Right lobe of liver (tissue), 6 donors: ENCODE measurements around the gene CCDC34. TPM values are rescaled to one million over a fixed set of nuclear protein-coding genes. Genes with fewer than 3 reads are reported as not detected.

ENCODE experiments used
- ATAC-seq, 4 donors: fragments of 200-7000 bp; cut with Tn5 transposase; one replicate each; pipeline ENCODE4 v1.9.1; 2020; ENCODE audit warnings: mild to moderate bottlenecking in 4 of 4, moderate library complexity in 4 of 4
- DNase-seq, 3 donors: peaks; one replicate each; pipeline ENCODE4 v3.0.0-alpha.2; 2020
- H3K27ac ChIP-seq, 3 donors: fragments of 200-600 bp; one replicate each; pipeline ENCODE4 v1.8.0; 2022
- H3K27me3 ChIP-seq, 2 donors: fragments of 200-600 bp; one replicate each; pipeline ENCODE4 v1.8.0; 2022
- H3K36me3 ChIP-seq, 4 donors: fragments of 200-600 bp; sonication (generic) in 1 of 4; one replicate each; pipeline versions ENCODE4 v1.5.1 to v1.8.0; 2017 to 2022; ENCODE audit warnings: control low read depth in 1 of 4
- H3K4me1 ChIP-seq, 4 donors: fragments of 200-600 bp; sonication (generic) in 1 of 4; one replicate each; pipeline versions ENCODE4 v1.5.1 to v1.8.0; 2017 to 2022; ENCODE audit warnings: control low read depth in 1 of 4
- H3K4me3 ChIP-seq, 3 donors: fragments of 200-600 bp; one replicate each; pipeline ENCODE4 v1.8.0; 2022
- H3K9me3 ChIP-seq, 4 donors: fragments of 200-600 bp; sonication (generic) in 1 of 4; one replicate each; pipeline versions ENCODE4 v1.5.1 to v1.8.0; 2017 to 2022; ENCODE audit warnings: control low read depth in 1 of 4
- POLR2A ChIP-seq: fragments of 450-650 bp; IDR thresholded peaks from one replicate; pipeline ENCODE4 v1.6.1; 2017; ENCODE audit warnings: antibody characterized with exemption, mild to moderate bottlenecking
- WGBS: methylation state at CpG from one replicate; pipeline ENCODE4 v1.1.6; 2018; ENCODE audit warnings: low coverage, low lambda C conversion rate; ENCODE audit not compliant: insufficient coverage; ENCODE audit errors: missing lambda C conversion rate; 5-methylcytosine and 5-hydroxymethylcytosine counted together
- intact Hi-C, 2 donors: fragments of 100-400 bp; cut with DNase I; formaldehyde crosslinking; loops; one replicate each; pipeline versions ENCODE4 v1.11.2 to v1.14.1; 2022
- total RNA-seq, 6 experiments: library from RNA; depleted of rRNA in 2 of 6; stranded (reverse); fragments of >200 nt in 2 of 6; fragmentation: NEBNext Ultra II Directional in 3 of 6; extraction: Animal tissue kit (Norgen Biotek cat#: 25700) in 3 of 6; gene quantifications; one replicate each; pipeline versions ENCODE4 v1.1.0 to v1.2.4, GENCODE V29; 2016 to 2023
- TF ChIP-seq, protein P1 (sequence below), 4 donors: fragments of 200-600 bp in 3 of 4; fragments of 450-650 bp in 1 of 4; IDR thresholded peaks; one replicate each; pipeline versions ENCODE4 v1.5.1 to v1.8.0; 2016 to 2022; ENCODE audit warnings: antibody characterized with exemption in 4 of 4, mild to moderate bottlenecking in 2 of 4
- donor health status: DM: no; HTN: yes; CAD: no.
- donor health status: DM: no; HTN: no; CAD: no.
- donor health status: DM: no; HTN: no; CAD: no.
- donor health status: DM: no; HTN: yes; CAD: no.
- donor health status: DM: no; HTN: yes; CAD: no.

CCDC34 gene
- total RNA-seq, 6 experiments from 2014 or later, result 1.8 to 3.6 (median 2.1) TPM

- Histone ChIP-seq H3K36me3 (no peaks in the 10 kb centered on the region), H3K9me3 (no peaks in the 10 kb centered on the region), H3K4me1 (peaks cover 0 to 59% (median 24%) of the 10 kb centered on the region in 4 donors), H3K4me3 (peak overlapping the region in 1 of 3 donors; percentile 37), H3K27me3 (no peaks in the 10 kb centered on the region), H3K27ac (peak overlapping the region; percentile 67 to 96 (median 91))
- ATAC-seq, result peak in 2 of 4 donors; percentile 1 to 3
- WGBS, result 16% methylated on average over 3 of the region's 3 CpGs
- DNase-seq, result no peak
- intact Hi-C loops, result no loop called here
- TF ChIP-seq POLR2A, result no peak
- TF ChIP-seq, protein P1, sequence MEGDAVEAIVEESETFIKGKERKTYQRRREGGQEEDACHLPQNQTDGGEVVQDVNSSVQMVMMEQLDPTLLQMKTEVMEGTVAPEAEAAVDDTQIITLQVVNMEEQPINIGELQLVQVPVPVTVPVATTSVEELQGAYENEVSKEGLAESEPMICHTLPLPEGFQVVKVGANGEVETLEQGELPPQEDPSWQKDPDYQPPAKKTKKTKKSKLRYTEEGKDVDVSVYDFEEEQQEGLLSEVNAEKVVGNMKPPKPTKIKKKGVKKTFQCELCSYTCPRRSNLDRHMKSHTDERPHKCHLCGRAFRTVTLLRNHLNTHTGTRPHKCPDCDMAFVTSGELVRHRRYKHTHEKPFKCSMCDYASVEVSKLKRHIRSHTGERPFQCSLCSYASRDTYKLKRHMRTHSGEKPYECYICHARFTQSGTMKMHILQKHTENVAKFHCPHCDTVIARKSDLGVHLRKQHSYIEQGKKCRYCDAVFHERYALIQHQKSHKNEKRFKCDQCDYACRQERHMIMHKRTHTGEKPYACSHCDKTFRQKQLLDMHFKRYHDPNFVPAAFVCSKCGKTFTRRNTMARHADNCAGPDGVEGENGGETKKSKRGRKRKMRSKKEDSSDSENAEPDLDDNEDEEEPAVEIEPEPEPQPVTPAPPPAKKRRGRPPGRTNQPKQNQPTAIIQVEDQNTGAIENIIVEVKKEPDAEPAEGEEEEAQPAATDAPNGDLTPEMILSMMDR (IDR thresholded peaks at IDR 0.05), result no peak
Observed at GRCh38 chr11:27396259-27396839, 33.3 kb upstream of the CCDC34 start.

- intact Hi-C loops, result no loop called here
- DNase-seq (peak in 1 of 3 donors; percentile 75), ATAC-seq (peak; percentile 83 to 95 (median 88))
- TF ChIP-seq, protein P1 (IDR thresholded peaks at IDR 0.05), result no peak
- TF ChIP-seq POLR2A, result peak; percentile 64
- peak overlapping the region; percentile 67 to 96 (median 91) for H3K27ac ChIP-seq
- H3K4me3 ChIP-seq, result peak overlapping the region in 2 of 3 donors; percentile 34 to 37
- no peaks in the 10 kb centered on the region for H3K9me3 ChIP-seq
- WGBS, result 23% methylated on average over 7 of the region's 7 CpGs
- no peaks in the 10 kb centered on the region for H3K27me3 ChIP-seq
- no peaks in the 10 kb centered on the region for H3K36me3 ChIP-seq
- H3K4me1 ChIP-seq, result peaks cover 0 to 62% (median 24%) of the 10 kb centered on the region in 4 donors
Observed at GRCh38 chr11:27395556-27396258, 32.7 kb upstream of the CCDC34 start.

DNA sequence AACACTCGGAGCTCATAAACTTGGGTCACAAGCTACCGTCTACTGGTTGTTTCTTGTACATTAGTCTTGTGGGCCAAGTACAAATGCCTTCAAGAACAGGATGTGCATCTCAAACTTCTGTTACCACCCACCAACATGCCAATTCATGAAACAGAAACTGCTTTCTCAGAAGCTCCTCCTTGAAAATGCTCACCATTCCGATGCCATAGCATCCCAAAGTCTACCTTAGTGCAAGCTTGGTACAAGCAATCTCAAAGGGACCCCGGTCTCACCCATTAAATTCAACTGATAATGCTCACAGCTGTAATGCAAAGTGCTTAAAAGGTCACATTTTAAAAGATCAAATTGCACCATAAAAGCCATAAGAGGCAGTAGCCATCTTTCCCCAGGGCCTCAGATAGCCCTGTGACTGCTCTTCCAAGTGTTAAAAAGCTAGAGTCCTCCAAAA lies 31.8 kb upstream of the CCDC34 start:
- intact Hi-C loops, result no loop called here
- no peaks in the 10 kb centered on the region for H3K9me3 ChIP-seq
- DNase-seq (no peak), ATAC-seq (no peak)
- H3K36me3 ChIP-seq, result no peaks in the 10 kb centered on the region
- H3K4me1 ChIP-seq, result peaks cover 0 to 68% (median 26%) of the 10 kb centered on the region in 4 donors
- TF ChIP-seq, protein P1 (IDR thresholded peaks at IDR 0.05), result no peak
- no peak for TF ChIP-seq POLR2A
- WGBS, result 80% methylated on average over 4 of the region's 4 CpGs
- peak overlapping the region; percentile 7 to 96 (median 91) for H3K27ac ChIP-seq
- no peaks in the 10 kb centered on the region for H3K27me3 ChIP-seq
- H3K4me3 ChIP-seq, result no peak overlapping the region

GRCh38 chr11:27392278-27393114 lies 29.5 kb upstream of the CCDC34 start:
- 24% methylated on average over 4 of the region's 4 CpGs for WGBS
- no peak for DNase-seq

More at GRCh38 chr11:27392278-27393114, 29.5 kb upstream of the CCDC34 start:
- ATAC-seq, result peak; percentile 12 to 36 (median 28)
- Histone ChIP-seq H3K4me1 (peaks cover 0 to 70% (median 24%) of the 10 kb centered on the region in 4 donors), H3K27me3 (no peaks in the 10 kb centered on the region), H3K9me3 (no peaks in the 10 kb centered on the region), H3K4me3 (no peak overlapping the region), H3K27ac (peak overlapping the region; percentile 12 to 96 (median 91)), H3K36me3 (no peaks in the 10 kb centered on the region)
- TF ChIP-seq, protein P1 (IDR thresholded peaks at IDR 0.05), result no peak
- intact Hi-C loops, result no loop called here
